Amniotic stem cell (primary cell): ENCODE data around the gene METTL25B.

ENCODE experiments used
- DNase-seq: peaks from one replicate; lab custom pipeline; 2025; lab: John Stamatoyannopoulos, UW

Gene METTL25B

DNA sequence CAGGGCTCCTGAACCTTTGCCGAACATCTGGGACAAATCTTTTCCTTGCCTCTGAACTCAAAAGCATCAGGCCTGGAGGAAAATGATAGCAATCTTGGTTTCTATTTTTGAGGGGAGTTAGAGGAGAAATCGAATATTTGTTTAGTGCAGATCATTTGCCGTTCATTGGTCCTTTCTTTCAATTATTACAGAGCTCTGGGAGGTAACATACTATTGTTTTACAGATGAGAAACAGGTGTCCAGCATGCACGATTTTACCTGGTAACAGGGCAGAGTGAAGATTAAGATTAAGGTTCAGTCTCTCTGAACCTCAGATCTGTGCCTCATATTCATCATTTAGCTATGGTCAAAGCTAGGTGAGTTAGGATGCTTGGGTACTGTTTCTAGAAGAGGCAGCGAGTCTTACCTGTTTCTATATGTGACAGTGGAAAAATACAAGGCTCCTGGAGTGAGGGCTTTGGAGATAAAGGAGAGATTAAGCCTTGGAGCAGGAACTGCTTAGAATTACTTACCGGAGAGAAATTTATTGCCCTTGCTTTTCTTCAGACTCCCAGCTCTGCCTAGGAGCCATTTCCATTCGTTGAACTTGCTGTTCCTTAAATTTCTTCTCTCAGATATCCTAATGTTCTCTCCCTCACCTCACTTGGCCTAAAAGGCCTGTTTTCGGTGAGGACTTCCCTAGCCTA, 40.5 kb downstream of the METTL25B start:
- DNase-seq, result no peak

DNA sequence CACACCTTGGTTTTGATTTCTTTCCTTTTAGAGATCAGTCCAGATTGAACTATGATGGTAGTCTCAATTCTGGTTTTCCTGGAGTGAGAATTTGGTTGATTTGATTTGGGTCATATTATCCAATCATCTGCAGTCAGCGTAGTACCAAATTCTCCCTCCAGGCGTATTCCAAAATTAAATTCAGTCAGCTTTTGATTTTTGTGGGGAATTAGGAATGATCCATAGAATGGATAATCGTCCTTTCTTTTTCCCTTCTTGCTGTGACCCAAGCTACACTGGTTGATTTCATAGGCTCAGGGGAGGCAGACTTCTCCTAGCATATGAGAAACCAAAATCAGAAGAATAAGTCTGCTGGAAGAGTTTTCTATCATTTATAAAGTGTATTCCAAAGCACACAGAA, 44.0 kb downstream of the METTL25B start:
- no peak for DNase-seq

DNA sequence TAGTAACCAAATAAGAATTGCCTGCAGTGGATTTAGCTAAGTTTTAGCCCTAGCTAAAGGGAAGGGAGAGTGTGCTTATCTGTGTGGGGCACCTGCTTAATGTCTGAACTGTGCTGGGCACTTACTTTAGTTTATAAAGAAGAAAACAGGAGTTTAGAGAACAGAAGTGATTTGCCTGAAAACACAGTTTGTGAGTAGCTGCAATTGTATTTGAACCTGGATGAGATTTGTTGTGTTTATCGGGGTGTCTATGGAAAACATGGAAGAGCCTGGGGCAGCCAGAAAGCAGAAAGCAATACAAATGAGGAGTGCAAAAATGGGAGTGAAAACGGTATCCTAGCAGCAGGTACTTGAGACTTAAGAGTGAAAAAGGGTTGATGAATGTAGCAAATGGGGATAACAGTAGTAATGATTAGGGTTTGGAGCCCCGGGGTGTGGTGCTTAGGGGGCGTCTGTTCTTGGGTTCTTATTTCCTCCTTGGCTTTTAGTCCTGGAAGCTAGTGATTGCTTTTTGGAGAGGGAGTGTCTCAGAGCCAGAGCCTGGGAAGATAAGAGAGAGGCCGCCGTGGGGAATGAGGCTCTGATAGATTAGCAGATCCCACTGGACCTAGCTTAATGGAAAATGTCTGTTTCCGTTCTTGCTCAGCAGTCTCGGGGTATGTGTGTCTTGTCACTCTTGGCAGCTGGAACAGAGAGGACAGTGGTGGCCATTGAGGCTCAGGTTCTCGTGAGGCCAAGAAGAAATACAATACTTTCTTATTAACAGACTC, 44.6 kb downstream of the METTL25B start:
- no peak for DNase-seq

DNA sequence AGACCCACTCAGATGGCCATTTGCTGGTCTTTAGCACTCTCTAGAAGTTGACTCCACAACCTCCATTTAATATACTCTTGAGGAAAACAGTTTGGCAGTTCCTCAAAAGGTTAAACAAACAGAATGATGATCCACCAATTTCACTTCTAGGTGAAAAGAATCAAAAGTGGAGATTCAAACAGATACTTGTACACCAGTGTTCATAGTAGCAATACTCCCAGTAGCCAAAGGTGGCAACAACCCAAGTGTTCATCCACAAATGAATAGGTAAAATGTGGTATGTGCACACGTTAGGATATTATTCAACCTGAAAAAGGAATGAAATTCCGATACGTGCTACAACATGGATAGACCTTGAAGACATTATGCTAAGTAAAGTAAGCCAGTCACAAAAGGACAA, 45.3 kb downstream of the METTL25B start:
- DNase-seq, result no peak

DNA sequence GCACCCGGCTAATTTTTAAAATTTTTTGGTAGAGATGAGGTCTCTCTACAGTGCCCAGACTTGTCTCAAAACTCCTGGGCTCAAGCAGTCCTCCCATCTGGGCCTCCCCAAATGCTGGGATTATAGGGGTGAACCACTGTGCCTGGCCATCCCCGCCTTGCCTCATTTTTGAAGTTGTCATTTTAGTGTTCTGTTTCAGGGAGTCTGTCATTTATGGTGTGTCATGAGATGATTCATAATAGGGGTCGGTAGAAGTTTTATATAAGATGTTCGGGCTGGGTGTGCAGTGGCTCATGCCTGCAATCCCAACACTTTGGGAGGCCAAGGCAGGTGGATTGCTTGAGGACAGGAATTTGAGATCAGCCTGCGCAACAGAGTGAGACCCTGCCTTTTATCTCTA, 47.5 kb downstream of the METTL25B start:
- DNase-seq, result no peak

DNA sequence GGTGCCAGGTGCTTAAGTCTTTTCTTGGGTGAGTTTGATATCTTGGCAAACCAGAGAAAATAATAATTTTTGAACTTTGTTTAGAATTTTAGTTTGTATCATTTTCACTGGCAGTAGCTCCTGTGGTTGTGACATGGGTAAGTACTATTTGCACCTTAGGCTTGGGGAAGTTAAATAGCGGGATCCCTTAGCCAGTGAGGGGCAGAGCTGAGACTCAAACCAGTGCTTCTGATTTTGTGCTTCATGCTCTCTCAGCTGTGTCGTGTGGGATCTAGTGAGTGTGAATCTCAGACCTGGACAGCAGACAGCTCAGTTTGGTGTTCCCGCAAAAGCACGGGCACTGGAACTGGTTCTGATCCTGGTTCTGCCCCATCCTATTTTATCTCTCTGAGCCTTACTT, 48.7 kb downstream of the METTL25B start:
- DNase-seq, result no peak

DNA sequence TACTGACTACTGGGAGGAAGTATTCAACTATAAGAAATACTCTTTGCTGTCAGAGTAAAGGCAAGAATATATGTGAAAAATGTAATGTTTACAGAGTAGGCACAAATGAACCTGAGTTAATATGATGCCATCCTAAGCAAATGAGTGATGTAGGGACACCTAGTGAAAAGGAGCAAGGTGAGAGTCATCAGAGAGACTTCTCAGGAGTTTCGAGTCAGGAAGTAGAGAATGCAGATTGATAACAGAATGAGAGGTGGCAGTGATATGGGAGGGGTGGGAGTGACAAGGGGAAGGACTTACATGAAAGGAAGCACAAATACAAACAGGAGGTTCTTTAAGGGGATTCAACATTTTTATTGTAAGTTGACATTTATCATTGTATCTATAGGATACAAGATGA, 49.3 kb downstream of the METTL25B start:
- DNase-seq, result no peak

DNA sequence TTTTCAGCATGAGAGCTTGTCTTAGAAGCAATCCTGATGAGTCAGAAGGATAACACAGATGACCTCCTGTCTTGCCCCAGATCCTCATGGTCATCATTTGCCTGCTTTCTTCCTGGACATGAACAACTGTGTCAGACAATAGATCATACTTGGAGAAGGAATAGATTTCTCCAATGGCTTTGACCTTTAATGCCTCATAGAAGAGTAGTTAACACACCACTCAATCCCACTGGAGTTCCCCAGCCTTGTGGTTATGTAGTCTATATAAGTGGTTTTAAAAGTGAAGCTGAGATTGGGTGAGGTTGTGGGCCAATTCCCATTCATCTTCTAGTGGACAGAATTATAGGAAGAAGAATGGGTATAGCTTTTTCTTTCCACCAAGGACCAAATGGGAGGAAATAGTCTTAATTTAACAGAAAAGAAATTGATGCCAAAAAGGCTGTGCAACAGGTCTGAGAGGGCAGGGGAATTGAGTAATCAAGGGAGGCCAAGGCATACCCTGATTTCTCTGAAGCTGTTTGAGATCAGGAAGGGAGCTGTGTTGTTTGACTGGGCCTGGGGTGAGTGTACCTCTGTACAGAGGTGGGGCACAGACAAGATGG, 53.4 kb downstream of the METTL25B start:
- no peak for DNase-seq

DNA sequence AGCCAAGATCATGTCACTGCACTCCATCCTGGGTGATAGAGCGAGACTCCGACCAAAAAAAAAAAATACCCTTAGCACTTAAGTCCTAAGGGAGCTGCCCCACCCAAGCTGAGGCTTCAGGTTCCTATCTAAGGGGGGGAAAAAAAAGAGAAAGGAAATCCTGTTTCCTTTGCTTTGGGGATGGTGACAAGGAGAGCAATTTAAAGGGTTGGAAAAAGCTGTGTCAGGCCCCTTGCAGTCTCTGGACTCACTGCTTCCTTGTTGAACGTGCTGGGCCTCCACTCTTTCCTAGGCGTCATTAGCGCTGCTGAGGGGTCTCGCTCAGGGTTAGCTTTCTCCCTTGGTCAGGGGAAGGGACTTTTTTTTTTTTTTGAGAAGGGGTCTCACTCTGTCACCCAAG, 57.2 kb downstream of the METTL25B start:
- no peak for DNase-seq
